Non-pigmented ciliary epithelial cell (primary cell): Measurements from ENCODE around the gene TSPAN17.
"Not testable (repeated sequence)": the region's sequence is repeated elsewhere in the genome, so short reads cannot be mapped to it uniquely, and the experiment has no call there.

ENCODE experiments used
- DNase-seq: peaks from one replicate; pipeline ENCODE4 v3.0.0-alpha.2; 2010; ENCODE audit warnings: low read depth

TSPAN17 gene, protein sequence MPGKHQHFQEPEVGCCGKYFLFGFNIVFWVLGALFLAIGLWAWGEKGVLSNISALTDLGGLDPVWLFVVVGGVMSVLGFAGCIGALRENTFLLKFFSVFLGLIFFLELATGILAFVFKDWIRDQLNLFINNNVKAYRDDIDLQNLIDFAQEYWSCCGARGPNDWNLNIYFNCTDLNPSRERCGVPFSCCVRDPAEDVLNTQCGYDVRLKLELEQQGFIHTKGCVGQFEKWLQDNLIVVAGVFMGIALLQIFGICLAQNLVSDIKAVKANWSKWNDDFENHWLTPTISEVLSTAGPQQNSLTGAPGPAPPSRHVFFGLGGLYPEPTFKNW

DNA sequence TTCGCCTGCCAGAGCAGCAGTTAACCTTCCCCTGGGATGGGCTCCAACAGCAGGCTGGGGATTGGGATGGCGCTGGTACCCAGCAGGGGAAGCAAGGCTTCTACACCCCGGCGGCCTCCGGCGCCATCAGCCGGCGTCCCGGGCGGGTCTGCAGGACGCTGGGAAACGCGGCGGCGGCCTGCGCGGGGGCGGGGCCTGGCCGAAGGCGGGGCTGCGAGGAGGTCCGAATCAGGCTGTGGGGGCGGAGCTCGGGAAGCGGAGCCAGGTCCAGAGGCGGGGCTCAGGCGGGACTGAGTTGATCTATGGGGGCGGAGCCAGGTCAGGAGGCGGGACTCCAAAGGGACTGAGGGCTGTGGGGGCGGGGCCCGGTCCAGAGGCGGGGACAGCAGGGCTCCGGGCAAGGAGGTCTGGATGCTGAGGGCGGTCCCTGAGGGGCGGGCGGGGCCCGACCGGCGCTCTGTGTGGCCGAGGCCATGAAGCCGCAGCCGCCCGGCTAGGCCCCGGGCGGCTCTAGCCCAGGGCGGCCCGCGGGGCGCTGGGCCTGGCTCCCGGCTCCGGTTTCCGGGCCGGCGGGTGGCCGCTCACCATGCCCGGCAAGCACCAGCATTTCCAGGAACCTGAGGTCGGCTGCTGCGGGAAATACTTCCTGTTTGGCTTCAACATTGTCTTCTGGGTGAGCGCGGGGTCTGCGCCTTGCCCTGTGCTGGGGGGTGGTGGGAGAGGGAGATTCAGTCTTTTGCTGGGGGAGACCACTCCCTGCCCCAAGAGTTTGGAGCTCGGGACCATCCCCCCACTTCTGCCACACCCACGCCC lies at the start of gene TSPAN17:
Gene TSPAN17 (plus strand): TSS at position 455 of the 813 bp plus-strand sequence. CDS start 132 bp downstream, at position 587.
- DNase-seq: peak; percentile 92

DNA sequence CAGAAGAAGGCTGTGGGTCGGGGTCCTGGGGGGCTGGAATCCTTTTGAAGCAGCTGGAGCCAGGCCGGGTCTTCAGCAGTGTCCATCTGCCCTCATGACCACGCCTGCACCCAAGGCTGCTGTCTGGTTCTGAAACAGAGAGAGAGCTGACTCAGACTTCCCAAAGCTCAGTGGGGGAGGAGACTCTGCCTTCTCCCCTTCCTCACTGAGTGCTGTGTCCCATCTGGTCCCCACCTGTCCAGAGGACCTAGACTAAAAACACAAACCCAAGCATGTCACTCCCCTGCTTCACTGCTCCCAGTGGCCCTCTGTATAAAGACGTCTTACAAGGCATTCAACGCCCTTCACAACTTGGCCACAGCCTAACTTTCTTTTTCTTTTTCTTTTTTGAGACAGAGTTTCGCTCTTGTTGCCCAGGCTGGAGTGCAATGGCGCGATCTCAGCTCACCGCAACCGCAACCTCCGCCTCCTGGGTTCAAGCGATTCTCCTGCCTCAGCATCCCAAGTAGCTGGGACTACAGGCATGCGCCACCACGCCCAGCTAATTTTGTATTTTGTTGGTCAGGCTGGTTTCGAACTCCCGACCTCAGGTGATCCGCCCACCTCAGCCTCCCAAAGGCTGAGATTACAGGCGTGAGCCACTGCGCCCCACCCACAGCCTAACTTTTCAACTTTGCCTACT lies 47.4 kb upstream of the TSPAN17 start:
- DNase-seq: not testable (repeated sequence)

DNA sequence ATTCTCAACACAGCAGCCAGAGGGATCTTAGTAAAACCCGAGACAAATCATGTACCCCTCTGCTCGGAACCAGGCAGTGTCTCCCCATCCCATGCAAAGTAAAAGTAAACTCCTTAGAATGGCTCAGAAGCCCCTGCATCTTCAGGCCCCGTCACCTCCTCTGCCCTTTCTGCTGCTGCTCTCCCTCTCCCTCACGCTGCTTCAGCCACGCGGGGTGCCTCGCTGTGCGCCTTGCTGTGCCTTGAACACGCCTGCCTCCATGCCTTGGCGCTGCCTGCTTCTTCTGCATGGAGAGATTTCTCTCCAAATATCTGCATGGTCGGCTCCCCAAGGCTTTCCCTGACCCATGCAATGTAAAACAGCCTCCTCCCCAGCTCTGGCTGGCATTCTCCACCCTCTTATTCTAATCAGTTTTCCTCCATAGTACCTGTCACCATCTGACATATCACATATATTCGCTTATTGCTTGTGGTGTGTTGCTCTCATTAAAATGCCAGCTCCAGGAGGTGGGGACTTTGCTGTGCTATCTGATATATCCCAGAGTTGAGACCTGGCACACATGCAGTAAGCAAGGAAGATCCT lies 45.3 kb upstream of the TSPAN17 start:
- DNase-seq: no peak

DNA sequence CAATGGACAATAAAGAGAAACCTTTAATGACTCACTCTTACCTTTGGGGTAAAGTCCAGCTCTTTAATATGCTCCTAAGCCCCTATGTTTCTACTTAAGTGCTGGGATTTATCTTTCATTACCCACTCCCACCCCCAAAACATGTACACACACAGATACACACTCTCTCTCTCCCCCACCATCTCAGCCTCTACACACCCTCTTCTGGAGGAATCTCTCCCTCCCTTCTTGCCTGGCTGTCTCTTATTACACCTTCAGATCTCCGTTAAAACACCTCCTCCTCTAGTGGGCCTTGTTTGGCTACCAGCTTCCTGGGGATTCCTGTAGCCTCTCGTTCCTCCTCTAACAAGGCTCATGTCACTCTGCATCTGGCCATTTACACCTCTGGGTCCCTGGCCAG lies 44.2 kb upstream of the TSPAN17 start:
- no peak for DNase-seq

DNA sequence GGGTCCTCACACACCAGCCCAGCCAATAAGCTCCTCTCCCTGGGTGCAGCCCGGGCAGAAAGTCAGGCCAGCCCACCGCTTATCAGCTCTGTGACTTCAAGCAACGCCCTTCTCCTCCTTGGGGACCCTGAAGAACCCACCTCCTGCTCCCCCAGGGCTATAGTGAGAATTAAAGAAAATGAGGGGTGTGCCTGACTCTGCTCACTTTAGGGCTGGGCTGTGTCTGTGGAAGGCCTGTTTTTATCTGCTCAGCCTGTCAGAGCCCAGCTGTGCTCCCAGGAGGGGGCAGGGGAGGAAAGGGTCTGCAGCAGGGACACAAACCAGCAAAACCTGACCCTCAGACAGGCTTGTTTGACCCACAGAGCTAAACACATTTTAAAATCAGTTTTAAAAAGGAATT lies 41.3 kb upstream of the TSPAN17 start:
- DNase-seq: no peak

DNA sequence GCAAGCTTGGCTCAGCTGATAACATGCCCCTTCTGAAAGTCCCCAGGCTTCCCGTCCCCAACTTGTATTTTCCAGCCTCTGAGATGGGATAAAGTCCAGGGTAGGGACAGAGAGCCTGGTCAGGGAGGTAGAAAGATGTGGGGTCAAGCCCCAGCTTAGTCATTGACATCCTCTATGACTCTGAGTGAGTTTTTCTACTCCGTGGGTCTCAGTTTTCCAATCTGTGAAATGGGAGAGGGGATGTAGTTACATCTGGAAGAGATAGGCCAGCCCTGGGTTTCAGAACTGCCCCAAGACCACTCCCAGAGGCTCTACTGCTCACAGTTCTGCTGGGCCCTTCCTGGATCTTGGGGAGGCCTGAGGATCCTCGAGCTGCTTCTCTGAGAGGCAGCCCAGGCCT lies 40.4 kb upstream of the TSPAN17 start:
- no peak for DNase-seq

DNA sequence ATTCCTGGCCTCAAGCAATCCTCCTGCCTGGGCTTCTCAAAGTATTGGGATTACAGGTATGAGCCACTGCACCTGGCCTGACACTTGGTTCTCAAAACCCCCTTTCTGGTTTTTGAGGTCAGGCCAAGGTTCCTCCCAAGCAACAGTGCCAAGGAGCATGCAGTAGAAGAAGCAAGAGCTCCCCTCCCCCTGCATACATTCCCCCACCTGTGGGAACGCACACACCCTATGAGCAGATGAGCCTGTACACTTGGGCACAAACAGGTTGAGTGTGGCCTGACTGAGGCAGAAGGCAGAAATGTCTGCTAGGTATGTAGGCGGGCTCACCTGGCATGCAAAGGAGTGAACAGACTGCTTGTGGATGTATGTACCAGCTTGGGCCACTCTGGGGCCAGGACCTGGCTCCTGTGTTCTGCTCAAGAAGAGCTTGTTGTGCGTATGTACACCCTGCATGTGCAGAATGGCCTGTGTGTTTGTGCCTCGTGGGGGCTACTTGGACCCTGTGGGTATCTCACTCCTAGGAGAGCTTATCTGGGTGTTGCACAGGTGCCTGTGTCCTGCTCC lies 39.1 kb upstream of the TSPAN17 start:
- DNase-seq: no peak

DNA sequence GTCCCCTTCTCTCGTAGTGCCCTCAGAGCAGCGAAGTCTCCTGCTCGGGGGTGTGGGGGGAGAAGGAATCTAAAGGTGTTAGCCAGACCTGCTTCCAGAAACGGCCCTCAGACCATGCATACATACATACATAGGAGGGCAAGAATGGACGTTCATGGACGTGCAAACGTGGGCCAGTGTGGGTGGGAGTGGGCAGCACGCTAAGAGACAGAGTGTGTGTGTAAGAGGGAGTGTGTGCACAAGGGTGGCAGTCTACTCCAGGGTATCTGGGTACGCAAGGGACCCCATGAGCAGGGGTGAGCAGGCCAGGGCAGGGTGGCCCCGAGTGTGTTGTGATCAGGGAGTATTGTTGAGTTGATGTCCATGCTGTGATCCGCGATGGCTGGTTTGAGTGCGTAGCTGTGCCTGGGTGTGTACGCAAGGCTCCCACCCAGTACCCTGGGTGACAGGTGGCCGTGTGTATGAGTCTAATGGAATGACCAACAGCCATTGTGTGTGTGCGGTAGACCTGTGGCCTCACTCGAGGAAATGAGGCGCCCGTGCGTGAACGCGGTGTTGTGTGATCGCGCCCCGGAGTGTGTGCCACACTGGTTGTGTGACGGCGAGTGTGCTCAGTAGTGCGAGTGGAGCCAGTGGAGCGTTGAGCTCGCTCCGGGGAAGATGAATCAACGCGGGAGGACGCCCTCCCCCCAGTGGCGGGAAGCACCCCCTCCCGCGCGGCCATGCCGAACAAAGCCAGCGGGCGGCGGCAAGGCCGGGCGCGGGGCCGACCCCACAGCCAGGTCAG lies 38.2 kb upstream of the TSPAN17 start:
- DNase-seq: no peak

DNA sequence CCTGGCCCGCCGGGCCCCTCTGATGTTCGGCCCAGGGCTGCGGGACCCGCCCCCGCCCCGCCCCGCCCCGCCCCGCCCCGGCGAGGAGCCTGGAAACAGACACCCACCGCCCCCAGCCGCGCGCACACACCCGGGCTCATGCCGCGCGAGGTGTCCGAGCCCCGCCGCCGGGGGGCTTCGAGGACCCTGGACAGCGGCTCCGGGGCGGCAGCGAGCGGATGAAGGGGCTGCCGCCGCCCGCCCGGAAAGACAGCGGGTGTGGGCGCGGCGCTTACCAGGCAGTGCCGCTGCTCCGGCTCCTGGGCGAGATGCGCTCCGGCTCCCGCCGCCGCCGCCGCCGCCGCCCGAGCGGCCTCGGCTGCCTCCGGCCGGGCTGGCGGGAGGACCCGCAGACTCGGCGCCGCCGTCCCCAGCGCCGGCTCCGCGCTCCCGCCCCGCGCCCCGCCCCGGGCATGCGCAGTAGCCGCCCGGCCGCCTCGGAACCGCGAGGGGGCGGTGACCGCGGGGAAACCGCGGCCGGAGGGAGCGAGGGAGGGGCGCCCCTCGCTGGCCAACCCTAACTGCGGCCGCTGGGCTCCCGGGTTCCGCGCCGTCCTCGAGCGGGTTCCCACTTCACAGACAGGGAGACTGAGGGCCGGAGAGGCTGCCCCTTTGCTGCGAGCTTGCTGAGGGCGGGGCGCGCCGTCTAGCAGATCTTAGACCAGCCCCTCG lies 37.4 kb upstream of the TSPAN17 start, which contains the start of gene GPRIN1:
Gene GPRIN1 (minus strand): TSS at position 433 of the 711 bp plus-strand sequence. CDS start 10,322 bp downstream, outside the sequence.
- no peak for DNase-seq

DNA sequence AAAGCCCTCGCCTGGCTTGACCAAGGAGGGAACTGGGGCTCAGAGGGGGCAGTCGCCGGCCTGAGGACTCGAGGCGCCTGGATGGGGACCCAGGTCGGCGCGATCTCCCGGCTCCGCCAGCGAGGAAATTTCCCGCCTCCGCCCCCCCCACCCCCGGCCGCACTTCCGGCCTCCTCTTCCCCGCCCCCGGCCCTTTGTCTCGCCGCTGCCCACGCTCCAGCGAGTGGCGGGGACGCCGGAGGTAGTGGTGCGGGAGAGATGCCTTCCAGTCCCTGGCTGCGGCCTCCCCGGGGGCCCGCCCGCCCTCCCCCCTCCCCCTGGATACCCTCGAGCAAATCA lies 36.9 kb upstream of the TSPAN17 start:
- DNase-seq: no peak

DNA sequence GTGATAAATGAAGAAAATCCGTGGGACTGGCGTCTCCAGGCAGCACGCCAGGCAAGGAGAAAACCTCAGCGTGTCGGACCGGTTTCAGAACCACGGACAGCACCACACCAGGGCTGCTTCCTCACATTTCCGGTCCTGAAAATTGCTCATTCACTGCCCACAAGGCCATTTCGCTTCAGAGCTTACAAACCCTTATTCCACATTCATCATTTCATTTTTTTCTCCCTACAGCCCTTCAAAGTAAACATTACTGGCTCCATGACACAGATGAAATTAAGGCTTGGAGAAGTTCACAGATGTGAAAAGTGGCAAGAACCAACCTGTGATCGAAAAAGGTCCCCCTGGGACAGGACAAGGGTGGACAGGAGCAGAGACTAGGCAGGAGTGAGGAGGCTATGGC lies 35.8 kb upstream of the TSPAN17 start:
- peak; percentile 64 for DNase-seq

DNA sequence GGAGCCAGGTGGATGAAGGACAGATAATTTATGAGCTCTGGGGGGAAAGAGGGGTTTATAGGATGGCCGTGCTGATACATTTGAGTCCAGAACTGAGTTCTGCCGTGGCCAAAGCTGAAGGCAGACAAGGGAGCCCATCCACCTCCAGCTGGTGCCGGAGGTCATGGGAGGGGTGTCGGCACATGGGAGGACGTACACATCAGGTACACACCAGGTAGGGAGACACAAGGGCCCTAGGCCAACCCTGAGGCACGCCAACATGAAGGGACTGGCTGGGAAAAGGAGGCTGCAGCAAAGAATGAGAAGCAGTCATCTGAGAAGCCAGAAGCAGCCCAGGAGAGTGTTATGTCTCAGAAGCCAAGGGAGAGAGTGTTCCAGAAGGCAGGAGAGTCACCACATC lies 35.3 kb upstream of the TSPAN17 start:
- DNase-seq: no peak

DNA sequence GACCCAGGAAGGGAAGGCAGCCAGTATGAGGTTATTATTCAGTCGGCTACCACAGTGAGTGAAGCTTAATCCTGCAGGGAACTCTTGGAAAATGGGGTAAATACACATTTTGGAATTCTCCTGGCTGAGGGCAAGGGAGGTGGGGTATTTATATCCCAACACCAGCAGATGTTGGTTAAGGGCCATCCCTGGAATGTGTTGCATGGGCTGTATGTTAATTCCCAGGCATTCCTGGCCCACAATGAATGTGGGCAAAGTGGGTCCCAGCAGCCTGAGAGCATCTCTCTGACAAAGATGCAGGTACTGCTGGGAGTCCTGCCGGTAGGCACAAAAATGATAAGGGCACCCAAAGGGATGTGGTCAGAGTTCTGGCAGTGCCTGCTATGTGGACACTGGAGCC lies 34.4 kb upstream of the TSPAN17 start:
- no peak for DNase-seq

DNA sequence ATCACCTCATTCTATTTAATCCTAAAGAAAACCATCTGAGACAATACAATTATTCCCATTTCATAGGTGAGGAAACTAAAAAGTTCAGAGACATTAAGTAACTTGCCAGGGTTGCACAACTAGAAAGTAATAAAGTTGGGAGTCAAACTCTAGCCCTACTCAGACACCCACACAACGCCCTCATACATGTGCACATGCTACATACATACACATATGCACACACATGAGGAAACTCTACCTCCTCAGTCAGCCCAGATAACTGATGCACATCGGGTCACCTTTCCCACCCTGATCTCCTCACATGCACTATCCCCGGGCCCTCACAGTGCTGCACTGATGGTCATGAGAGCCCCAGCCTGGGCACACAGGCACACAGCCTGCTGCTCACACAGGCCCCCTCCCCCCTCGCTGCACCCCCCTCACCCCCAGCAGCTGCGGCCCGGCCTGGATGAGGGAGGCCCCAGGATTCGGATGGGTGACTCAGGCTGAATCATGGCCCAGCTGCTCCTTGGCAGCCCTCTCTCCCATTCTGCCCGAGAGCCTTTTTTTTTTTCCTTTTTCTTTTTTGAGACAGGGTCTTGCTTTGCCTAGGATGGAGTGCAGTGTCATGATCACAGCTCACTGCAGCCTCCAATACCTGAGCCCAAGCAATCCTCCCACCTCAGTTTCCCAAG lies 32.3 kb upstream of the TSPAN17 start:
- DNase-seq: no peak

DNA sequence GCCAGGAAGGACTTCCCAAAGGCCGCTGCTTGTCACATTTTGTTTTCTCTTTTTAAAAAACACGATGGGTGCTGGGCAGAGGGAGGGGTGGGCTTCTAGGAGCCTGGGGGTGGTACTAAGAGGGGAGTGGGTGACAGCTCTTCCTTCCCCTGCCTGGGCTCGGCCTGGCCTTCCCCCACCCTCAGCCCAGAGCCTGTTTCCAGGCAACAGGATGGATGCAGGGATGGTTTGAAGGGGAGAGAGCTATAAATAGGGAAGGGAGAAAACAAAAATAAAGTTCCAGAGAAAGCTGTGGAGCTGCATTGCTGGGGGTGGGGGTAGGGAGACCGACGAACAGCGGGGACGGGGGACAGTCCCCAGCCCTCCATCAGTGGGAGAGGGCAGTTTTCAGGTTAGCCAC lies 30.8 kb upstream of the TSPAN17 start:
- DNase-seq: no peak

DNA sequence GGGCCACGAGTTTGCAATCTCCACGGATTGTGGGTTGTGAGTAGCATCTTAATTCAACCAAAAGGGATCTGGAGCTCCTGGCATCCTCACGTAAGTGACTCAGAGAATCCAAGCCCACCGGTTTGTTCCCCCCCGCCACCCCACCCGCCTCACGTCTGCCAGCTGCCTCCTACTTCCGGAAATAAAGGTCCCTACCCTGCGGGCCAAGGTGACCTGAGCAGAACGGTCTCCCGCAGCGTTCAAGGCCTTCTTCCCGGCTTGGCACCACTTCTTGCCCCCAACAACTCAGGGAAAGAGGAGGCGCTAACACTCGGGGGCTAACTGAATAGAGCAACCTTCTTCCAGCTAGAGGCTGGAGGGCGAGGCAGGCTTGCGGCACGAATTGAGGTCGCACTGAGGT lies 28.5 kb upstream of the TSPAN17 start:
- DNase-seq: no peak

DNA sequence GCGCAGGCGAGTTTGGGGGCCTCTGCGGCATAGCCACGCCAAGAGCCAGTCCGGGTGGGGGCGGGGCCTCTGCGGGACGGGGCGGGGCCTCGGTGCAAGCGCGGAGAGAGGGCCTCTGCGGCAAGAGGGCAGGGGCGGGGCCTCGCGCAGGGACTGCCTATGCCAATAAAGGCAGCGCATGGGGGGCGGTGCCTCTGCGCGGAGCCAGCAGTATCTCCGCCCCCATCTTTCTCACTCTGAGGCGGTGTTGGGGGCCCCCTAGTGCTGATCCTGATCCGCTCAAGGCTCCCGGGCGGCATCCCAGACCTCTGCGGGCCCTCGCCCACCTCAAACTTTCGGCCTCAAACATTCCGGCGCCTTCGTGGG lies 28.1 kb upstream of the TSPAN17 start:
- peak; percentile 41 for DNase-seq

DNA sequence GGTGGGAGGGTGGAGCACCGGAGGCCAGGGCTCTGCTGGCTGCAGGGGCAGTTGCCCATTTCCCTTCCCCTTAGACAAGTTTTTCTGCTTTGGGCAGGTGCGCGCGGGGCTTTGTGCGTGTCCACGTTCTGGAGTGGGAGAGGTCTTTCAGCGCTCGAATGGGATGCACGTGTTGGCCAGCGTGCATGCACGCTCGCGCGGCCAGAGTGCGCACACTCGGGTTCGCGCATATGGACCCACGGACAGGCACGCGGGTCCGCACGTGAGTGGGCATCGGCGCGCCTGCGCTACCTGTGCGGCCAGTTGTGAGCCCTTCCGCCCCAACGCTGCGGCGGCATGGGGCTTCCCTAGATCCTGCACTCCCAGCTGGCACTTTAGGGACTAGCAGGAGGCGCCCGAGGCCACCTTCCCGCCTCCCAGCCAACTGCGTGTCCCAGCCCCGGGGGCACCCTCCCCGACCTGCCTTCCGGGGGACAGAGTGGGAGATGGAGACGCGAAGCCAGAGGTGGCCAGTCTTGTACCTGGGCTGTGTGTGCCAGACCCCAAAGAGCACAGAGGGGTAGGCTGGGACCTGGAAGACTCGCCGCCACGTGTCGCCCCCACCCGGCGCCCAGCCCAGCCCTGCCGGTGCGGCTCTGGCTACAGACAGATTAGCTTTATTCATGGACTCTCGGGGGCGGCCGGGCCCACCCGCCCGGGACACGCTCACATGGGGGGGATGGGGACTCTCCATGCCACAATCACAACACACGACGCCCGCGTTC lies 27.5 kb upstream of the TSPAN17 start:
- DNase-seq: no peak

DNA sequence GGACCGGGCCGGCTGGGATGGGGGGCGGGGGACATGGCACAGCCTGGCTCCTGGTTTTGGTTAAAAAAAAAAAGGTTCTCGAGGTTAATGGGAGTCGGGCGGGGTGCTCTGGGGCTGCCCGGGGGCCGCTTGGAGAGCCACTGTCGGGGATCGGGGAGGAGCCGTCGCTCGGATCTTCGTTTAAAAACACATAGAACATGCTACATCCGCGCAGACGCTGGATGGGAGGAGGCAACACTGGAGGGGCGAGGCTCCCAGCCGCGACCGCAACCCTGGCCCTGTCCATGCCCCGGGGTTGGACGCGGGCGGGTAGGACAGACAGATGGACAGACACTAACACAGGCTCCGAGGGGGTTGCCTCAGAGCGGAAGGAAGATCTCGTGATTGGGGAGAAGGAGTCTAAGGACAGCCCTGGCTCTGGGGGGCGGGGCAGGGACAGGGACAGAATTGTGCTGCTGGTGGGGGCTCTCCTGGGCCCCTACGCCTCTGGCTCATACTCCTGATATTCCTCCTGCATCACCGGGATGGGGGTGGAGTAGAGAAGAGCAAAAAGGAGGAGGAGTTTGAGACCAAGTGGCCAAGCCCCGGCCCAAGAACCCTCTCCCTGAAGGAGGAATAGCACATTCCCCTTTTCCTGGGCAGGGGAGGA lies 26.8 kb upstream of the TSPAN17 start:
- DNase-seq: no peak
